ENCODE measurements around the gene SHROOM3.

Gene SHROOM3

DNA sequence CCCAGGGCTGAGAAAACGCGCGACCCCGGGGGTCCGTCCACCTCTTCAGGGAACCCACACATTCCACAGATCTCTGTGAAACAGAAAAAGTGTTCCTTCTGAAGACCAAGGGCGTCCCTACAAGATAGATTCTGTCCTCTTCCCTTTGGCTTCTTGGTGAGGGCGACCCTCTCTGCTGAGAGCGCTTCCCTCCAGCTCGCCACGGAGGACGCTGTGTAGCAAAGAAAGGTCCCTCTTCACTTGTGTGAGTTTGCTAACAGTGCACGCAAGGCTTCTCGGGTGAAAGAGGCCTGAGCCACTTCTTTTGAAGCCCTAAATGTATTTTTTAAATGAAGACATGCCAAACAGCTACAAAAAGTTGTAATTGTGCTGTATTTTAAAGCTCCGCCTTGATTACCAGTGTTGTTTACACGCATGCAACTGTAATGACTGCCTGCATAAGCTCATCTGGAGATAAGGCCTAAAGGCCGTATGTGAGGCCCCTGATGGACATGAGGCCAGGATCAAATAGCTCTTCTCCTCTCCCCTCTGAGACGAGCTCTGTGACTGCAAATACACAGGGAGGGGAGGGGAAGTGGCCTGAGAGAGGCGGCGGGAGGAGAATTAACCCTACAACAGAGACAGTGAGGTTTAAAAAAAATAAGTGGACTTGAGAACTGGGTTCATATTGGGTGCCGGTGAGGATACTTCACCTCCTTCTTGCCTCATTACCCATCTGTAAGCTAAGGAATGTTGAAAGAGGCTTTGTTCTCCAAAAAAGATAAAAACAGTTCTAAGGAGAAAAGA, 367.4 kb downstream of the SHROOM3 start:
- DNase-seq (ENCODE audit: low read depth in 1 of 2, low spot score in 1 of 2) = no peak

DNA sequence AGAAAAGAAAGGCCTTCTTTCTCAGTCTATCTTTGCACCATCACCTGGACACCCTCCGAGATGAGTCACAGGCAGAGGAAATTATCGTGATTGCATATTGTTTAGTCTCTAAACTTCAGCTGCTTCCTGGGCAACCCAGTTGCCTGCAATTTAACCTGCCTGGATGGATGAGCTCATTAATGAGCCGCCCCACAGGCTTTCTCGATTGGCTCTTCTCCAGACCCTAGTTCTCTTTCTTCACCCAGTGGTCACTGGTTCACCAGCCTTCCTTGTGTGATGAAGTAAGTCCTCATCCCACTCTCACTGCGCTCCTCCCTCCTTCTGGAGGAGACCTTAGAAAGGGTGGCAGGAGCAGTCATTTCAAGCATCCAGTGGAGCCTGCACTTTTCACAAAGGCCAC, 368.5 kb downstream of the SHROOM3 start:
- no peak for DNase-seq (ENCODE audit: low read depth in 1 of 2, low spot score in 1 of 2)

DNA sequence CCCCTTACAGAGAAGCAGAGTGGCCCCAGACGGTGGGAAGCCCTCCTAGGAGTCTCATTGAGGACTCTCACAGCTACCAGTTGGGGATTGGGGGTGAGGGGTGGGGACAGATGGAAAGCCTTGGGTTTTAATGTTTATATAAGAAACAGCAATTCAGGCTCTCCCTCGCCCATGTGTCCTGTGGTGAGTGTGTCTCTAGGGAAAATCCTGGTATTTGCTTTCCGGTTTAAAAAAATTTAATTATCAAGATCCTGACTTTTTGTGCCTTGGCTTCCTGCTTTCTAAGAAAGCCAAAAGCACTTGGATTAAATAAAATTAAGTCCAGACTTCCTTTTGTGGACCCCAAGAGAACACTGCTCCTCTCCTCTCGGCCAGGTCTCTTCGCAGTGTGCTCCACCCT, 369.1 kb downstream of the SHROOM3 start:
- no peak for DNase-seq (ENCODE audit: low read depth in 1 of 2, low spot score in 1 of 2)

DNA sequence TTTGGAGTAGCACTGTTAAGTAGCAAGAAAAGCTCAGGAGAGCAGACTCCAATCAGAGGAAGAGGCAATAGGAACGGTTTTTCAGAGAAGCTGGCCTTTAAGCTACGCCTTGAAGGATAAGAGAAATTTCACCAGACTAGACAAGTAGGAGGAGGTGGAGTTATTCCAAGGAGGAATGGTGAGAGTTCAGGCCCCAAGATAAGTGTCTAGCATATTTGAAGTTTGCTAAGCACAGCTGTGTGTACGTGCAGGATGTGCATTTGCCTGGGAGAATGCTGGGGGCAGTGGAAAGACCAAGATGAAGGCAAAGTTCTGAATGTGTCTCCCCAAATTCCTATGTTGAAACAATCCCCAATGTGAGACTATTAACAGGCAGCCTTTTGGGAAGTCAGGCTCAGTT, 371.3 kb downstream of the SHROOM3 start:
- DNase-seq (ENCODE audit: low read depth in 1 of 2, low spot score in 1 of 2) = no peak

DNA sequence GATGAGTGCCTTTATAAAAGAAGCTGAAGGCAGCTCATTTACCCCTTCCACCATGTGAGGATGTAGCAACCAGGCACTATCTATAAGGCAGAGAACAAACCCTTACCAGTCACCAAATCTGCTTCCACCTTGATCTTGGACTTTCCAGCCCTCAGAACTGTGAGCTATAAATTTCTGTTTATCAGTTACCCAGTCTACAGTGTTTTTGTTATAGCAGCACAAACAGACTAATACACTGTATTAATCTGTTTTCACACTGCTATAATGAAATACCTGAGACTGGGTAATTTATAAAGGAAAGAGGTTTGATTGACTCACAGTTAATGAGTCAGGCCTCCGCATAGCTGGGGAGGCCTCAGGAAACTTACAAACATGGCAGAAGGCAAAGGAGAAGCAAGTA, 371.7 kb downstream of the SHROOM3 start:
- no peak for DNase-seq (ENCODE audit: low read depth in 1 of 2, low spot score in 1 of 2)

DNA sequence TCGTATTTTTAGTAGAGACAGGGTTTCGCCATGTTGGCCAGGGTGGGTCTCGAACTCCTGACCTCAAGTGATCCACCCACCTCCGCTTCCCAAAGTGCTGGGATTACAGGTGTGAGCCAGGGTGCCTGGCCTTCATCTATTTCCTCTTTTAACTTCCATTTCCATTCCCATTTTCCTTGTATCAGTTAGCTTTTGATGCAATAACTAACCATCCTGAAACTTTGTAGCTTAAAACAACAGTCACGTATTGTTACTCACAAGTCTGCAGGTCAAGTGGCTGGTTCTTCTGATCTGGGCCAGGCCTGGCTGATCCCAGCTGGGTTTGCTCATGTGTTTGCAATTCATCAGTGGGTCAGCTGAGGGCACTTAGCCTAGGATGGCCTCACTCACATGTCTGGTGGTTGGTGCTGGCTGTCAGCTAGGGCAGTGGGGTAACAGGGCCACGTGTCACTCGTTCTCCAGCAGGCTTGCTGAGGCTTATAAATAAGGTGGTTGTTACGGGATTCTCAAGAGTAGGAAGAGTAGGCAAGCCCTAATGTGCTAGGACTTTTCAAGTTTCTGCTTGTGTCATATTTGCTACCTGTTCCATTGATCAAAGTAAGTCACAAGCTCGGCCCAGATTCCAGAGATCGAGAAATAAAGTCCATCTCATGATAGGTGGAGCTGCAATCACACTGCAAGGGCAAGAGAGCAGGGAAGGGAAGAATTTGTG, 374.7 kb downstream of the SHROOM3 start:
- no peak for DNase-seq (ENCODE audit: low read depth in 1 of 2, low spot score in 1 of 2)

DNA sequence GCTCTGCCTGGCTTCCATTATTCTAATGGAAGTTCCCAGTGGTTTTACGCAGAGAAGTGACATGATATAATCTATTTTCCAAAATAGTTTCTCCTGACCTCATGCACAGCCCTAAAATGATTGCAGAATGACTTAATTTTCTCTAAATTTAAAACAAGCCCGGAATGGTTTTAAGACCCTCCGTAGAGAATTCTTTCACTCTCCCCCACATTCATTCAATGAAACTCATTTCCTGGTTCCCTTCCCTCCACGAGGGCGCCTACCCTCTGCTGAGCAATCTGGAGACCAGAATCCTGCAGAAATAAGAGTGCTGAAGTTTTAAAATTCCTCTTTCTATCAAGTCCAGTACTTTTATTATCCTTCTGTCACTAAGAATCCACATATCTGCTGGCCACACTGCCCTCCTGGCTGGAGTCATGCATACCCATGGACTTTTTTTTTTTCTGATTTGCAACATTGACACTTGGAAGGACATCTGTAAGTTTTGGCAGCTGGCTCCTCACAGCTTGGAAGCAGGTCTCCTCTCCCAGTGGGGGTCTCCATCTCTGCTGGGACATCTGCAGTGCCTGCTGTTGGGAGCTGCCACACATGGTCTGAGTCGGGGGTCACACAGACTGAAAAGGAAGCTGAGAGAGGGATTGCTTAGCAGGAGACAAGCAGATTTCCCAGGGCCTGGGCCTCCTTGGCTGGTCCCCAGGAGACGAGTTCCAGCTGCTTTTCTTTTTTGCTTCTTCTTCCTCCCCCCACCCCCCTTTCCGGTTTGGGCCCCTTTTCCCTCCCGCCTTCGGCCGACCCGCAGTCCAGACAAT, 376.8 kb downstream of the SHROOM3 start:
- DNase-seq (ENCODE audit: low read depth in 1 of 2, low spot score in 1 of 2) = no peak

DNA sequence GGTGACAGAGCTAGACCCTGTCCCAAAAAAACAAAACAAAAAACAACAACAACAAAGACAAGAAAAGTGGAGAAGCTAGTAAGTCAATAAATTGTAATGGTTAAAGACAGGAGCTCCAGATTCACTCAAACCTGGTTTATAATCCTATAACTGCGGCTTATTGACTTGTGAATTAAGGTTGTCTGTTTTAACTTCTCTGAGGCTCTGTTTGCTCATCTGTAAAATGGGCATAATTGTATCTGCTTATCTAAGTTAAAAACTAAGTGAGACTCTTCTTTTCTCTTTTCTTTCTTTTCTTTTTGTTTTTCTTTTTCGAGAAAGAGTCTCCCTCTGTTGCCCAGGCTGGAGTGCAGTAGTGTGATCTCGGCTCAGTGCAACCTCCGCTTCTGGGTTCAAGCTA, 378.0 kb downstream of the SHROOM3 start:
- no peak for DNase-seq (ENCODE audit: low read depth in 1 of 2, low spot score in 1 of 2)

DNA sequence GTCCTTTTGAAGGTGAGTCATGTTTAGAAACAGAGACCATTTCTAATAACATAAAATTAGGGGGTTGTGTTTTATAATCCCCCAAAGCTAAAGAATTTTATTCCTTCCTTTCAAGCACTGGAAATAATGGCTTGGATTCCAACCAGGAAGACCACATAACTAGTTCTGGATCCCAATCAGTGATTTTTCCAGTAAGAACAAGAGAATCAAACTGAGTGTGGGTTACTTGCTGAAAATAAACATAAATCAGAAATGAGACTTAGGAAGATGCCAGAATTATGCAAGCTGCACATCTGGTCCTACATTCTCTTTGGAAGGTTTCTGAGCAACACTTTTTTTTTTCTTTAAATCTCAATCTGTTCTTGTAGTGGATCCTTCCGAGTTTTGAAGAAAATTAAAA, 386.6 kb downstream of the SHROOM3 start:
- DNase-seq (ENCODE audit: low read depth in 1 of 2, low spot score in 1 of 2) = no peak

DNA sequence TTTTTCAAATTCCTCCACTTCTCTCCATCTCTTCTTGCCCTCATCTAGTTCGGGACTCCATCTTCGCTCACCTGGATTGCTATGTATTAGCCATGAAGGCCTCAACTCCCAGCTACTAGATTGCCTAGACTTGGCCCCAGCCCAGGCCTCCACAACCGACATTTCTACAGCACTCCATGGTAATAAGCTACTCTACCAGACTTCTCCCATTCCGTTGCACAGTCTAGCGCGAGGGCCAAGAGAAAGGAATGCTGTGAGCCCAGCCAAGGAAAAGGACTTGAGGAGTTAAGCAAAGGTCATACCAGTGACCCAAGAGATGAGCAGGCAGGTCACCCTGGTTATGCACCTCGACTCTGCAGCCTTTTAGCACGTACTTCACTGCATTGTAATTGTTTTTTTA, 387.3 kb downstream of the SHROOM3 start:
- DNase-seq (ENCODE audit: low read depth in 1 of 2, low spot score in 1 of 2) = no peak

DNA sequence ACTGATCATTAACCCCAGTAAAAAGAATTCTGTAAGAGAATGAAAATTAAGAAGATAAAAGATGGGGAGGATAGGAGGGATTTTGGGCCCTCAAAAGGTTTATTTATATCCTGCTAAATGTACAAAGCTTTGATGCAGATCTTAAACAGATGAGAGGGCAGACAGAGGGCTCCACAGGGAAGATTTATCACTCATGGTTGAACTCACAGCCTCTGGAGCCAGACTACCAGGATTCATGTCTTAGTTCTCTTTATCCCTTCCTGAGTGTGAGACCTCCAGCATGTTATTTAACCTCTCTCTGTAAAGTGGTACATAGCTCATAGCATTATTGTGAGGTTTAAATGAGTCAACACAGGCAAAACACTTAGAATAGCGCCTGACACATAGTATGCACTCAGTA, 388.5 kb downstream of the SHROOM3 start:
- DNase-seq (ENCODE audit: low read depth in 1 of 2, low spot score in 1 of 2) = no peak

DNA sequence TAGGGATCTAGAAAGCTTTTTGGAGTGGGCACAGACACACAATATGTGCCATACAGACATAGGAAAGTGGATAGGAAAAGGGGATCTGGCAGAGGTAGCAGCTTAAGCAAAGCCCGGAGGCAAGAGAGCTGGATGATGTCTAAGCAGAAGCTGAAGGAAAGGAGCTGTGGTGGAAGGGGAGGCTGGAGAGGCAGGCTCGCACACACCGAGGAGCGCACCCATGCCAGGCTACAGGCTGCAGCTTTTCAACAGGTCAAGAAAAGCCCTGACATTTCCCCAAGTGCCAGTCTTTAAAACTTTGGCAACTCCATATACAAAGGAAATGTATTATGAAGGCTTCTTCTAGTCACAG, 395.6 kb downstream of the SHROOM3 start:
- no peak for DNase-seq (ENCODE audit: low read depth in 1 of 2, low spot score in 1 of 2)

DNA sequence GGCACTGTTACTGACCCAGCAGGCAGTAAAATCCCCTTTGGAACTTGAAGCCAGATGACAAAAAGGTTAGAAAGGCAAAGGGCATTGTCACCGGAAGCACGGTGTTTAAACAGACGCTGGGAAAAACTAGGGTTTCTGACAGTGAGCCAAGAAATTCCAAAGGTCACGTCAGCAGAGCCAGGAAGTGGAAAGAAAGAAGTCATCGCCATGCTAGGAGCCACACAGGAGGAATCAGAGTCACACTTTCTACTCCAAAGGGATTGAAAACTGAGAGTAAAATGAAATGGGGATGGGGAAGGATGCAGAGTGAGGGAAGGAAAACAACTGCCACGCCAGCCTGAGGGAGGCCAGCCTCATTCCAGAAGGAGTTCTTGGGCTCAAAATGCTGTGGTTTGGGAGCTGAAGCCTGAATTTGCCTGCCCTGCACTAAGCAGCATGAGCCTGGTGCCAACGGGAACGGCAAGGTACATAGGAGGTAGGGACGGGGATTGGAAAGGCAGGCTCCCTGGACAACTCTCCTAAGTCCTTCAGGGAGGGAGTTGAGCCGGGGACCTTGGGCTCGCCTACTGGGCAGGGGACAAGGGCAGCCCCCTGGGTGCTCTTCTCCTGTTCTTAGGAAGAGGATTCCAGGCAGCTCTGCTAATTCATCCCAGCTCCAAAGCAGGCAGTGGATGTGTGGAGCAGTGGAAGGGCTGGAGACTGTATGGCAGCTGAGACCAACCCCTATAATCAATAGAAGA, 396.1 kb downstream of the SHROOM3 start:
- DNase-seq (ENCODE audit: low read depth in 1 of 2, low spot score in 1 of 2) = no peak

DNA sequence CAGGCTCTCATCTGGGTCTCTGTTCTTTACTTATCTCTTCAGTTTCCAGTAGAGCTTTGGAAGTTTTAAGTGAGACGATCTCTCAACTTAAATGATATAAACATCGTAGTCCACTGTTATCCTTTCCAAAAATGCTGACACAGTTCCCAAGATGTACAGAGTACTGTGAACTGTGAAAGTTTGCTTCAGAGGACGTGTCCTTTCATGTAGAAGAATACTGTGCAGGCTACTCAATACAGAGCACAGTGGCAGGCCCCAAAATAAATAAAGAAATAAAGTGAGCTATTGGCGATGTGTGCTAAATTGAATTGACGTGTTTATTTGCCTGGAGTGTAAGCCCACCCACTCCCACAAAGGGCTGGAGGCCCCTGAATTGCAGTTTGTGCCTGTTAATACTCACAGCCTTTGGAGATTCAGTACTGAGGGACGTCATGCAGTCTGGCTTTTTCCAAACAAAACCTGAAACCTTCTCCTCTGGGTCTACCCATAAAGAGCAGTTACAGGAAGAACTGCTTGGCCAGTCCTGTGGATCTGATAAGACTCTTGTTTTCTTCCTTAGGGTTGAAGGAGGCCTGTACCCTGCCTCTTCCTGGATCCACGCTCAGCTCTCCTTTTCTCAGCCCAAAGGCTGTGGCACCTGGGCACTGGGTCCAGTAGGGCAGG, 396.8 kb downstream of the SHROOM3 start:
- DNase-seq (ENCODE audit: low read depth in 1 of 2, low spot score in 1 of 2) = no peak

Measured in activated CD4-positive, alpha-beta T cell treated with anti-CD3 and anti-CD28 coated beads, Interleukin-2, amount 50 U/mL, for 24 hours (primary cell).